Stimulated activated CD4-positive, alpha-beta T cell treated with anti-CD3 and anti-CD28 coated beads, Interleukin-2, amount 100 ng/mL, for 48 hours (primary cell): ENCODE measurements around the gene RPA1.

Experiments used
- DNase-seq, 2 donors: peaks; one replicate each; pipeline ENCODE4 v3.0.0-alpha.2; 2020

Gene RPA1

GRCh38 chr17:1912146-1912545 is 82.3 kb downstream of the RPA1 start:
- DNase-seq, result no peak

- no peak for DNase-seq
These were observed 83.9 kb downstream of the RPA1 start for GRCh38 chr17:1913702-1914101.

GRCh38 chr17:1914661-1915083 is 84.9 kb downstream of the RPA1 start:
- DNase-seq, result no peak

- DNase-seq, result no peak
These were observed 86.1 kb downstream of the RPA1 start for GRCh38 chr17:1915889-1916288.

- no peak for DNase-seq
These were observed 86.5 kb downstream of the RPA1 start for GRCh38 chr17:1916316-1916715.

- DNase-seq, result no peak
These were observed 87.3 kb downstream of the RPA1 start for GRCh38 chr17:1916963-1917715.

GRCh38 chr17:1918346-1919162 is 88.7 kb downstream of the RPA1 start:
- no peak for DNase-seq

- no peak for DNase-seq
These were observed 89.4 kb downstream of the RPA1 start for GRCh38 chr17:1919201-1919600.

GRCh38 chr17:1920948-1921351 is 91.1 kb downstream of the RPA1 start:
- DNase-seq, result no peak

GRCh38 chr17:1928976-1929375 is 99.2 kb downstream of the RPA1 start:
- no peak for DNase-seq

- no peak for DNase-seq
These were observed 100.5 kb downstream of the RPA1 start for GRCh38 chr17:1930337-1930645.

- no peak for DNase-seq
These were observed 102.2 kb downstream of the RPA1 start for GRCh38 chr17:1931844-1932579.

- no peak for DNase-seq
These were observed 104.3 kb downstream of the RPA1 start for GRCh38 chr17:1933875-1934715.

GRCh38 chr17:1934901-1935300 is 105.1 kb downstream of the RPA1 start:
- no peak for DNase-seq

GRCh38 chr17:1936766-1937165 is 107.0 kb downstream of the RPA1 start:
- DNase-seq, result no peak

GRCh38 chr17:1937461-1937860 is 107.7 kb downstream of the RPA1 start:
- no peak for DNase-seq

- no peak for DNase-seq
These were observed 110.4 kb downstream of the RPA1 start for GRCh38 chr17:1939981-1940809.

GRCh38 chr17:1940810-1941185 is 111.0 kb downstream of the RPA1 start:
- no peak for DNase-seq

- no peak for DNase-seq
These were observed 111.7 kb downstream of the RPA1 start for GRCh38 chr17:1941272-1942065.

- DNase-seq, result no peak
These were observed 112.2 kb downstream of the RPA1 start for GRCh38 chr17:1942066-1942365.
